ENCODE data around the gene PTPRQ. TPM values are rescaled to one million over a fixed set of nuclear protein-coding genes. Genes with fewer than 3 reads are reported as not detected.

Gene PTPRQ
- total RNA-seq, 4 donors from 2014 or later: 0.24 to 0.47 (median 0.30) TPM; not detected in 1

GRCh38 chr12:80698847-80699542, 255.0 kb downstream of the PTPRQ start:
- no peak overlapping the region for H3K27ac ChIP-seq
- no peak for TF ChIP-seq EP300 (IDR thresholded peaks at IDR 0.05)
- H3K9me3 ChIP-seq: no peaks in the 10 kb centered on the region
- DNase-seq (ENCODE audit: low spot score in 2 of 2): no peak
- H3K27me3 ChIP-seq: no peaks in the 10 kb centered on the region
- H3K4me1 ChIP-seq: no peaks in the 10 kb centered on the region
- no peak overlapping the region for H3K4me3 ChIP-seq
- WGBS: 70% methylated on average over 7 of the region's 7 CpGs
- H3K36me3 ChIP-seq: no peaks in the 10 kb centered on the region

GRCh38 chr12:80700327-80700726, 256.3 kb downstream of the PTPRQ start:
- TF ChIP-seq, protein P1, sequence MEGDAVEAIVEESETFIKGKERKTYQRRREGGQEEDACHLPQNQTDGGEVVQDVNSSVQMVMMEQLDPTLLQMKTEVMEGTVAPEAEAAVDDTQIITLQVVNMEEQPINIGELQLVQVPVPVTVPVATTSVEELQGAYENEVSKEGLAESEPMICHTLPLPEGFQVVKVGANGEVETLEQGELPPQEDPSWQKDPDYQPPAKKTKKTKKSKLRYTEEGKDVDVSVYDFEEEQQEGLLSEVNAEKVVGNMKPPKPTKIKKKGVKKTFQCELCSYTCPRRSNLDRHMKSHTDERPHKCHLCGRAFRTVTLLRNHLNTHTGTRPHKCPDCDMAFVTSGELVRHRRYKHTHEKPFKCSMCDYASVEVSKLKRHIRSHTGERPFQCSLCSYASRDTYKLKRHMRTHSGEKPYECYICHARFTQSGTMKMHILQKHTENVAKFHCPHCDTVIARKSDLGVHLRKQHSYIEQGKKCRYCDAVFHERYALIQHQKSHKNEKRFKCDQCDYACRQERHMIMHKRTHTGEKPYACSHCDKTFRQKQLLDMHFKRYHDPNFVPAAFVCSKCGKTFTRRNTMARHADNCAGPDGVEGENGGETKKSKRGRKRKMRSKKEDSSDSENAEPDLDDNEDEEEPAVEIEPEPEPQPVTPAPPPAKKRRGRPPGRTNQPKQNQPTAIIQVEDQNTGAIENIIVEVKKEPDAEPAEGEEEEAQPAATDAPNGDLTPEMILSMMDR (IDR thresholded peaks at IDR 0.05): no peak
- TF ChIP-seq EP300 (IDR thresholded peaks at IDR 0.05) (no peak), POLR2AphosphoS5 (IDR thresholded peaks at IDR 0.05) (no peak)
- H3K27ac ChIP-seq: no peak overlapping the region
- H3K27me3 ChIP-seq: no peaks in the 10 kb centered on the region
- H3K36me3 ChIP-seq: no peaks in the 10 kb centered on the region
- no peaks in the 10 kb centered on the region for H3K9me3 ChIP-seq
- no peaks in the 10 kb centered on the region for H3K4me1 ChIP-seq
- WGBS: 87% methylated on average over 2 of the region's 2 CpGs
- no peak for DNase-seq (ENCODE audit: low spot score in 2 of 2)
- no peak overlapping the region for H3K4me3 ChIP-seq

DNA sequence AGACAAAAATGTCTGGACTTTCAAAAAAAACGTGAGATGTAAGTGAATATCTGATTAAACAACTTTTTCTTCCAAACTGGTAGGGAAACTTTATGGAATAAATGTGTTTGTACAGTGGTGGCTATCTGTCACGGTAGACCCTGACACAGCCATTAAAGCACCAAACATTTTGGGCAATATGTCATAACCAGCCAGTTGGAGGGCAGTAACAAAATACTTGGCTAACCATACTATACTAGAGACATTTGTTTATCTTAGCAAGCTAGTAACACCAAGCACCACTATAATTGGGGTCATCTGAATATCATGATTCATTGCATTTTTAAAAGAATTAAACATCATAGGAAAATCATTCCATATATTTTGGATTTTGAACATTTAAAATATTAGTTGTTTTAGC, 257.4 kb downstream of the PTPRQ start:
- Histone ChIP-seq H3K9me3 (no peaks in the 10 kb centered on the region), H3K27ac (no peak overlapping the region), H3K4me3 (no peak overlapping the region), H3K4me1 (no peaks in the 10 kb centered on the region), H3K36me3 (no peaks in the 10 kb centered on the region), H3K27me3 (no peaks in the 10 kb centered on the region)
- DNase-seq (ENCODE audit: low spot score in 2 of 2): no peak
- WGBS: 64% methylated on average over 2 of the region's 2 CpGs
- no peak for TF ChIP-seq EP300 (IDR thresholded peaks at IDR 0.05)
- TF ChIP-seq POLR2A (IDR thresholded peaks at IDR 0.05): no peak
- TF ChIP-seq, protein P1 (IDR thresholded peaks at IDR 0.05): no peak
- TF ChIP-seq POLR2AphosphoS5 (IDR thresholded peaks at IDR 0.05): no peak

GRCh38 chr12:80702889-80703805, 259.1 kb downstream of the PTPRQ start:
- no peaks in the 10 kb centered on the region for H3K9me3 ChIP-seq

GRCh38 chr12:80704420-80704819, 260.4 kb downstream of the PTPRQ start:
- WGBS: 77% methylated on average over 2 of the region's 2 CpGs

More at GRCh38 chr12:80702889-80703805, 259.1 kb downstream of the PTPRQ start:
- no peak for TF ChIP-seq EP300 (IDR thresholded peaks at IDR 0.05)
- TF ChIP-seq, protein P1 (IDR thresholded peaks at IDR 0.05): no peak
- no peak for TF ChIP-seq POLR2AphosphoS5 (IDR thresholded peaks at IDR 0.05)
- TF ChIP-seq POLR2A (IDR thresholded peaks at IDR 0.05): no peak
- 50% methylated on average over 12 of the region's 12 CpGs for WGBS
- Histone ChIP-seq H3K36me3 (no peaks in the 10 kb centered on the region), H3K4me3 (no peak overlapping the region), H3K27me3 (peaks cover 6% of the 10 kb centered on the region), H3K4me1 (no peaks in the 10 kb centered on the region), H3K27ac (no peak overlapping the region)
- no peak for DNase-seq (ENCODE audit: low spot score in 2 of 2)

More at GRCh38 chr12:80704420-80704819, 260.4 kb downstream of the PTPRQ start:
- peaks cover 16% of the 10 kb centered on the region for H3K27me3 ChIP-seq
- H3K4me3 ChIP-seq: no peak overlapping the region
- H3K4me1 ChIP-seq: peaks cover 2% of the 10 kb centered on the region
- H3K27ac ChIP-seq: no peak overlapping the region
- TF ChIP-seq POLR2AphosphoS5 (IDR thresholded peaks at IDR 0.05): no peak
- TF ChIP-seq EP300 (IDR thresholded peaks at IDR 0.05): no peak
- TF ChIP-seq, protein P1 (IDR thresholded peaks at IDR 0.05): no peak
- no peak for TF ChIP-seq POLR2A (IDR thresholded peaks at IDR 0.05)
- H3K36me3 ChIP-seq: no peaks in the 10 kb centered on the region
- DNase-seq (ENCODE audit: low spot score in 2 of 2): no peak
- no peaks in the 10 kb centered on the region for H3K9me3 ChIP-seq

Measured in suprapubic skin (tissue), 4 donors.